Measurements from ENCODE around the gene GPR12.

DNA sequence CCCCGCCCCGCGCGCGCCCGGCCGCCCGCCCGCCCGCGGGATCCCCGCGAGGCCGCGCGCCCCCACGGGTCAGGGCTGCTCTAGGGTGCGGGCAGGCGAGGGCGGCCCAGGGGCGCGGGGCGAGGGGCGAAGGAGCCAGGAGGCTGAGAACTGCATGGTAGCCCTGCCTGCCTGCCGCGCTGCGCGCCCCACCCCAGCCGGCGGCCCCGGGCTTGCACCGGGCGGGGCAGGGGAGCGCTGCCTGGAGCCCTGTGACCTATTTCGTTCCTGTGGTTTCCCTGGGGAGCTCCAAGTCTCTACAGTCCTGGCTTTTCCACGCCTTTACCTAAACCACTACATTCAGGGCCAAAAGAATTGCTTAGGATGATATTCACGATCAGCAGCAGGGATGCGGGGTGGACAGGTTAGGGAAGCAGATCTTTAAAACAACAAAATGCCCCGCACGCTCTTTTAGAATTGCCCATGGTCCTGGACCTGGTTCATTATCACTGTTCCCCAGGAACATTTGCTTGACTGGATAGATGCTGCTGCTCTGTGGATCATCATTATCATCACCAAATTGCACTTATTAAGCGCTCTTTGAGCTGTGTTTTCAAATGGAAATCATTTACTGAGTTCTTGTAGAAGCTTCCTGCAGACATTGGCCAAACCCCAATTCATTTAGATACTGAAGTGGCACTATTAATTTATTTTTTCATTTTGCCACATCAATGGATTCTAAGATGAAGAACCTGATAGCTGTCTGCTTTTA, 421 bp upstream of the GPR12 start:
- TF ChIP-seq CTCF (IDR thresholded peaks at IDR 0.05) = no peak
- no peak for TF ChIP-seq EZH2 (IDR thresholded peaks at IDR 0.05; ENCODE audit: borderline replicate concordance, insufficient read depth, low read depth, low read length, poor library complexity, severe bottlenecking)
